GM18517 (cell line): ENCODE results near the gene C10orf90.

ENCODE experiments used
- ATAC-seq: cut with Tn5 transposase; IDR thresholded peaks from one replicate; pipeline ENCODE4 v1.9.1; 2021; ENCODE audit warnings: mild to moderate bottlenecking, moderate library complexity; ENCODE audit not compliant: unreplicated experiment

C10orf90 gene

GRCh38 chr10:126670056-126670894 is at the start of gene C10orf90:
Gene C10orf90, minus strand, starts transcription at chr10:126670693. Its CDS starts 213 bp downstream, at chr10:126670480.
- ATAC-seq = no peak

- no peak for ATAC-seq
Observed at GRCh38 chr10:126716366-126716765, 45.9 kb upstream of the C10orf90 start.

- ATAC-seq = no peak
Observed at GRCh38 chr10:126713594-126713993, 43.1 kb upstream of the C10orf90 start.

GRCh38 chr10:126712681-126713080 is 42.2 kb upstream of the C10orf90 start:
- ATAC-seq = no peak

GRCh38 chr10:126705951-126706565 is 35.6 kb upstream of the C10orf90 start:
- no peak for ATAC-seq

GRCh38 chr10:126705131-126705530 is 34.6 kb upstream of the C10orf90 start:
- ATAC-seq = no peak

- no peak for ATAC-seq
Observed at GRCh38 chr10:126704649-126705048, 34.2 kb upstream of the C10orf90 start.

GRCh38 chr10:126702181-126702580 is 31.7 kb upstream of the C10orf90 start:
- no peak for ATAC-seq

GRCh38 chr10:126701526-126701925 is 31.0 kb upstream of the C10orf90 start:
- ATAC-seq = no peak

- no peak for ATAC-seq
Observed at GRCh38 chr10:126696684-126697083, 26.2 kb upstream of the C10orf90 start.

- ATAC-seq = no peak
Observed at GRCh38 chr10:126691456-126691855, 21.0 kb upstream of the C10orf90 start.

GRCh38 chr10:126690534-126690933 is 20.0 kb upstream of the C10orf90 start:
- no peak for ATAC-seq

- ATAC-seq = no peak
Observed at GRCh38 chr10:126689461-126689994, 19.0 kb upstream of the C10orf90 start.

GRCh38 chr10:126687121-126687606 is 16.7 kb upstream of the C10orf90 start:
- ATAC-seq = no peak

- no peak for ATAC-seq
Observed at GRCh38 chr10:126686719-126687118, 16.2 kb upstream of the C10orf90 start.

GRCh38 chr10:126686268-126686667 is 15.8 kb upstream of the C10orf90 start:
- ATAC-seq = no peak

GRCh38 chr10:126685756-126686155 is 15.3 kb upstream of the C10orf90 start:
- no peak for ATAC-seq

- no peak for ATAC-seq
Observed at GRCh38 chr10:126684171-126684745, 13.8 kb upstream of the C10orf90 start.

- ATAC-seq = no peak
Observed at GRCh38 chr10:126683466-126683865, 13.0 kb upstream of the C10orf90 start.

GRCh38 chr10:126675656-126676438 is 5.4 kb upstream of the C10orf90 start:
- no peak for ATAC-seq
